Osteoblast (primary cell): ENCODE results near the gene ATP7A. TPM values are rescaled to one million over a fixed set of nuclear protein-coding genes. Genes with fewer than 3 reads are reported as not detected.

Source experiments
- DNase-seq: peaks from one replicate; pipeline ENCODE4 v3.0.0; 2011; ENCODE audit warnings: low spot score, mixed read lengths; ENCODE audit not compliant: insufficient read length; ENCODE audit errors: missing footprints
- H2AFZ ChIP-seq: 2 replicates; pipeline ENCODE4 v1.6.0; 2011; ENCODE audit warnings: mild to moderate bottlenecking, low read length
- H3K27ac ChIP-seq: 2 replicates; pipeline ENCODE4 v1.5.1; 2011; ENCODE audit warnings: mild to moderate bottlenecking, low read depth, low read length, moderate library complexity
- H3K27me3 ChIP-seq: 2 replicates; pipeline ENCODE4 v1.6.0; 2012; ENCODE audit warnings: mild to moderate bottlenecking, control low read depth, inconsistent platforms, low read length, moderate library complexity; ENCODE audit not compliant: insufficient read depth
- H3K36me3 ChIP-seq: 2 replicates; pipeline ENCODE4 v1.5.1; 2011; ENCODE audit warnings: mild to moderate bottlenecking, low read length, control low read depth, moderate library complexity; ENCODE audit not compliant: insufficient read depth
- H3K4me1 ChIP-seq: 2 replicates; pipeline ENCODE4 v1.5.1; 2011; ENCODE audit warnings: mild to moderate bottlenecking, low read length, control low read depth, moderate library complexity; ENCODE audit not compliant: insufficient read depth
- H3K4me2 ChIP-seq: 2 replicates; pipeline ENCODE4 v1.6.0; 2011; ENCODE audit warnings: mild to moderate bottlenecking, low read length; ENCODE audit not compliant: insufficient read depth
- H3K4me3 ChIP-seq: fragments of 200-600 bp; sonication (generic); 3 replicates; pipeline ENCODE4 v1.5.1; 2012; ENCODE audit warnings: mild to moderate bottlenecking, low read length, inconsistent platforms; ENCODE audit not compliant: insufficient read depth
- H3K79me2 ChIP-seq: 2 replicates; pipeline ENCODE4 v1.6.0; 2012; ENCODE audit warnings: mild to moderate bottlenecking, low read length, control low read depth, inconsistent platforms; ENCODE audit not compliant: insufficient read depth
- H3K9me3 ChIP-seq: 2 replicates; pipeline ENCODE4 v1.5.1; 2011; ENCODE audit warnings: low read depth, low read length, control low read depth
- H4K20me1 ChIP-seq: 2 replicates; pipeline ENCODE4 v1.6.0; 2012; ENCODE audit warnings: mild to moderate bottlenecking, low read length, control low read depth; ENCODE audit not compliant: insufficient read depth
- total RNA-seq: library from RNA; depleted of rRNA; stranded (reverse); fragments of >200 nt; gene quantifications from 2 replicates; pipeline ENCODE4 v1.2.3, GENCODE V29; 2012
- TF ChIP-seq, protein P1 (sequence below): IDR thresholded peaks from 2 replicates; pipeline ENCODE4 v1.5.1; 2011; ENCODE audit warnings: mild to moderate bottlenecking, low read depth, low read length, moderate library complexity; ENCODE audit errors: extremely low read depth

ATP7A gene
- total RNA-seq, 1 donor = 16.6 TPM

GRCh38 chrX:77953302-77953701, 42.8 kb downstream of the ATP7A start:
- TF ChIP-seq, protein P1, sequence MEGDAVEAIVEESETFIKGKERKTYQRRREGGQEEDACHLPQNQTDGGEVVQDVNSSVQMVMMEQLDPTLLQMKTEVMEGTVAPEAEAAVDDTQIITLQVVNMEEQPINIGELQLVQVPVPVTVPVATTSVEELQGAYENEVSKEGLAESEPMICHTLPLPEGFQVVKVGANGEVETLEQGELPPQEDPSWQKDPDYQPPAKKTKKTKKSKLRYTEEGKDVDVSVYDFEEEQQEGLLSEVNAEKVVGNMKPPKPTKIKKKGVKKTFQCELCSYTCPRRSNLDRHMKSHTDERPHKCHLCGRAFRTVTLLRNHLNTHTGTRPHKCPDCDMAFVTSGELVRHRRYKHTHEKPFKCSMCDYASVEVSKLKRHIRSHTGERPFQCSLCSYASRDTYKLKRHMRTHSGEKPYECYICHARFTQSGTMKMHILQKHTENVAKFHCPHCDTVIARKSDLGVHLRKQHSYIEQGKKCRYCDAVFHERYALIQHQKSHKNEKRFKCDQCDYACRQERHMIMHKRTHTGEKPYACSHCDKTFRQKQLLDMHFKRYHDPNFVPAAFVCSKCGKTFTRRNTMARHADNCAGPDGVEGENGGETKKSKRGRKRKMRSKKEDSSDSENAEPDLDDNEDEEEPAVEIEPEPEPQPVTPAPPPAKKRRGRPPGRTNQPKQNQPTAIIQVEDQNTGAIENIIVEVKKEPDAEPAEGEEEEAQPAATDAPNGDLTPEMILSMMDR = no peak
- H2AFZ ChIP-seq = no peak overlapping the region
- no peaks in the 10 kb centered on the region for H4K20me1 ChIP-seq
- no peak overlapping the region for H3K4me2 ChIP-seq
- no peaks in the 10 kb centered on the region for H3K36me3 ChIP-seq
- H3K27me3 ChIP-seq = no peaks in the 10 kb centered on the region
- no peak overlapping the region for H3K4me3 ChIP-seq
- no peak overlapping the region for H3K27ac ChIP-seq
- H3K9me3 ChIP-seq = no peaks in the 10 kb centered on the region
- H3K79me2 ChIP-seq = no peaks in the 10 kb centered on the region
- peaks cover 4% of the 10 kb centered on the region for H3K4me1 ChIP-seq
- DNase-seq = no peak

GRCh38 chrX:77953708-77954107, 43.2 kb downstream of the ATP7A start:
- Histone ChIP-seq H2AFZ (no peak overlapping the region), H3K27me3 (no peaks in the 10 kb centered on the region), H3K36me3 (no peaks in the 10 kb centered on the region), H3K4me2 (no peak overlapping the region), H3K4me1 (peaks cover 4% of the 10 kb centered on the region), H3K4me3 (no peak overlapping the region), H3K79me2 (no peaks in the 10 kb centered on the region), H3K9me3 (no peaks in the 10 kb centered on the region), H3K27ac (no peak overlapping the region), H4K20me1 (no peaks in the 10 kb centered on the region)
- TF ChIP-seq, protein P1 = no peak
- DNase-seq = peak; percentile 56

DNA sequence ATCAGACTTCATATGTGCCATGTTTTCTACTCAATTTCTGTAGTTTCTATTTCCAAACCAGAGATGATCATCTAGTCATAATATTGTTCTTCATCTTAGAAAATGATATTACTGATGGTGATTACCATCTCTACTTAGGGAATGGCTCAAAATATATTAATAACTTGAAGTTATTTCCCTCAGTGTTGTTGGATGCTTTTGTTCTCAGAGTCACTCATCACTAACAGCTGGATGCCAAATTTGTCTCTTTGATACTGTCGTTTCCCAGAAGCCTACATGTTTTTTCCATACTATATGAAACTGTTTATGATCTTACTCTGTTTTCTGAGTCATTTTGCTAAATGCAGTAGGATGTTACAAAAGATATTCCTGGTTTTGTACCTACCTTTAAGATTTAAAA, 50.1 kb downstream of the ATP7A start:
- TF ChIP-seq, protein P1 = no peak
- H3K27ac ChIP-seq = no peak overlapping the region
- no peaks in the 10 kb centered on the region for H3K9me3 ChIP-seq
- no peaks in the 10 kb centered on the region for H3K79me2 ChIP-seq
- H3K4me1 ChIP-seq = no peaks in the 10 kb centered on the region
- DNase-seq = no peak
- no peaks in the 10 kb centered on the region for H3K27me3 ChIP-seq
- H3K36me3 ChIP-seq = no peaks in the 10 kb centered on the region
- H3K4me3 ChIP-seq = no peak overlapping the region
- H3K4me2 ChIP-seq = no peak overlapping the region
- no peak overlapping the region for H2AFZ ChIP-seq
- no peaks in the 10 kb centered on the region for H4K20me1 ChIP-seq

DNA sequence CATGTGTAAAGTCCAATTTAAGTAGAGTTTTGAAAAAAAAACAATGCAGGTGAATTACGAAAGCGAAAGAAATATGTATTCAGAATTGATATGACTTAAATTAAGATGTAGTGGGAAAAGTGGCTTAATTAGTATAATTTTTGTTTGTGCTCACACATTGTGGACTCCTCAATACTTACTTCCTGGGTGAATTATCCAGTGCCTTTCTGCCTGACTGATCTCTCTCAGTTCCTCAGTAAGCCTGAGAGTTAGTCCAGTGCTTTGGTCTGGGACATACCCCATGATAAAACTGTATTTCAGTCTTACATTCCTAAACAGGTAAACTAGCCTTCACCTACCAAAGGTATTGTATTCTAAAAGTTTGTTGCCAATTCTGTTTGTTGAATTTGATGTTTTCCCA, 50.6 kb downstream of the ATP7A start:
- no peak overlapping the region for H3K4me3 ChIP-seq
- DNase-seq = no peak
- H3K4me1 ChIP-seq = no peaks in the 10 kb centered on the region
- H3K9me3 ChIP-seq = no peaks in the 10 kb centered on the region
- H4K20me1 ChIP-seq = no peaks in the 10 kb centered on the region
- TF ChIP-seq, protein P1 = no peak
- no peak overlapping the region for H3K27ac ChIP-seq
- no peaks in the 10 kb centered on the region for H3K36me3 ChIP-seq
- no peaks in the 10 kb centered on the region for H3K27me3 ChIP-seq
- no peaks in the 10 kb centered on the region for H3K79me2 ChIP-seq
- no peak overlapping the region for H3K4me2 ChIP-seq
- no peak overlapping the region for H2AFZ ChIP-seq
